Glomerular visceral epithelial cell (primary cell): ENCODE data around the gene GMDS.

ENCODE experiments used
- DNase-seq: peaks from one replicate; pipeline ENCODE4 v3.0.0-alpha.2; 2016; ENCODE audit errors: extremely low spot score

Gene GMDS

DNA sequence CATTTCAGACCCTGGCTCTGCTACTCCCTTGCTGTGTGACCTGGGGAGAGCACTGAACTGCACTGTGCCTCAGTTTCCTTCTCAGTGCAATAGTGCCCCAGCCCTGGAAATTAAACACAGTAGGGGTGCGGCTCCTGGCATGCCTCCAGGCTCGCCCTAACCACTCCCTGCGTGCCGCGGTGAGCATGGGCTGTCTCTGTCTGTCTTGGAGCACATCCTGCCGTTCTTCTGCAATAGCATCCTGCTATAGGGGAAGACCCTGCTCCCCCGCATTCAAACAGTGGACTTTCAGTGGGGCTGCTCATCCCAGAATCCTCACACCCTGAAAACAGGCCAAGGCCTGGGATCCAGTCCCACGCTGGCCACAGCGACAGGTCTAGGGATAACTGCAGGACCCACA lies 506.2 kb downstream of the GMDS start:
- DNase-seq = no peak

DNA sequence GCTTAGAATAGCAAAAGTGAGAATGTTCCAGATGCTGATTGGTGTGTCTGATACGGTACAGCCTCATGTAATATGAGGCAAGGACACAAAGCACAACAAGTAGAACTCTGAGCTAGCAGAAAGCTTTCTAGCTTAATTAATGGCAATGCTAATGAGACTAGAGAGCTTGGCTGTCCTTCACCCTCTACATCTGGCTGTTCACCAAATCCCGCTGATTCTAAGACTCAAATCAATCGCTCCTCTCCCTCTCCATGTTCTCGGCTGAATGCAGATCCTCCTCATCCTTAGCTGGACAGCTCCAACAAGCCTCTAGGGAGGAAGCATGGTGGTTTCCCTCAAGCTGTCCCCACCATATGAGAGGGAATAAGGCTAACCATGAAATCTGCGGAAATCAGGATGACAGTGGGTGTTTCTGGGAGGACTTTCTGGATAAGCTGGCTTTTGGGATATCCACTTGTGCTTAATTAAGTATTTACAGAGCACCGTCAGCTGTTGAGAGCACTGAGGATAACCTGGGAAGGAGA lies 506.8 kb downstream of the GMDS start:
- no peak for DNase-seq

DNA sequence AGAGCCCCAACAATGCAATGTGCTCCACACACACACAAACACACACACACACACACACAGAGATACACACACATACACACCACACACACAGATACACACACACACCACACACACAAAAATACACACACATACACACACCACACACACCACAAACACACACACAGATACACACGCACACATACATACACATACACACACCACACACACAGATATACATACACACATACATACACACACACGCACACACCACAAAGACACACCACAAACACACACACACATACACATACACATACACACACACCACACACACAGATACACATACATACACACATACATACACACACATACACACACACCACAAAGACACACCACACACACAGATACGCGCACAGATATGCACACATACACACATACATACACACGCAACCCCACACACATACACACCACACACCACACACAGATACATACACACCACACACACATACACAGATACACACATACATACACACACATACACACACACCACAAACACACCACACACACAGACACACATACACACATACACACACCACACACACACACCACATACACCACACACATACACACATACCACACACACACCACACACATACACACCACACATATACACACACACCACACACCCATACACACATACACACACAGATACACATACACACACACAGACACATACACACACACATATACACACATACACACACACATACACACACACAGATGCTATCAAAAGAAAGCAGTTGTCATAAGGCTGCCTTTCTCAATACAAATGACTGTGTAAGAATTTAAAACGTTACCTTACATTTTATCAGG lies 507.7 kb downstream of the GMDS start:
- no peak for DNase-seq

DNA sequence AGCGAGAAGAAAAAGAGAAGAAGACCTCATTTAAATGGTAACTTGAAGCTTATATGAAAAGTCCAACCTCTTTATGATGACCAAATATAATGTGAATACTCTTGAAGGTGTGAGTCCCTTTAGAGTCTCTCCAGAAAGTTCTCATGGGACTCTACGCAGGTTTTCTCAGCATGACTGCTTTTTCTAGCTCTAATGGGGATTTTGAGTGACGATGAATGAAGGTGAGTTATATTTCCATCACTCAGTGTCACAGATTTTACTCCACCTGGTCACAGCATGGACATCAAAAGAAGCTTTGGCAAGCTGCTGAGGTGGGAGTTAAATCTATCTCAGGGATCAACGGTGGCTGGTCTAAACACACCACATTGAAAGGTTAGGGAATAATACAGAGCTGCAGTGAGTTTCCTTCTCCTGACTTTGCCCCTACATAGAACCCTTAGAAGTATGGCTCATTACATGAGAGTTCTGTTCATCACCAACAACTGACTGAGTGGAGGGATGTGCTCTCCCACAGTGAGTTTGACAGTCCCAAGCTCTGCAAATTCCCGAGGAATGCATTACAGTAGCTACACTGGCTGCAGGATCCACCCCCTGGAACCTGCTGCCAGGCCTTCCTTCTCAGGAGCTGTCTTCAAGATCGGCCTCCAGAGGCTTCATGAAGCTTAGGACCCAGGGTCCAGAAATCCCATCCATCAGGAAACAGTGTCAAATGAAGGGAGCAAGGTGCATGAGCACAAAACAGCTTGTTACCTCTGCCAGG lies 508.9 kb downstream of the GMDS start:
- DNase-seq = no peak

DNA sequence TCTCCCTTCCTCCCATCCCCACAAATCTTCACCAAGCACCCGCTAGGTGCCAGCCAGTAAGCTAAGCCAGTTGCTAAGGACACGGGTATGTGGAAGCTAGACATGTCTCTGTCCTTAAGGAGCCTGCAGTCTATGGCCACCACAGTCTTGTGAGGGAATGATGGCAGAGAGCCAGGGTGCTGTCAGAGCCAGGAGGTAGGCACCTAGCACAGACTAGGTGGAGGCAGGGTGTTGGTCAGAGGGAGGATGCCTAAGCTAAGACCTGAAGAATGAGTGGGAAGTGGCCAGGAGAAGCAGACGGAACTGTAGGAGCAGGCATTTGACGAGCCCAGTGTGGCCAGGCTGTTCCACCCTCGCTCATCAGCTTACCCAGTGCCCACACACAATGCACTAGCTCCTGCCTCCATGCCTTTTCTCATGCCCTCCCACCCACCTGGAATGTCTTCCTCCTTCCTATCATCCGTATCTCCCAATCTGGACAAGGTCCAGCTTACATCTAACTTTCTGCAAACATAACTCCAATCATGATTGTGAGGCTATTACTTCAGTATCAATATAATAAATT lies 510.1 kb downstream of the GMDS start:
- no peak for DNase-seq

DNA sequence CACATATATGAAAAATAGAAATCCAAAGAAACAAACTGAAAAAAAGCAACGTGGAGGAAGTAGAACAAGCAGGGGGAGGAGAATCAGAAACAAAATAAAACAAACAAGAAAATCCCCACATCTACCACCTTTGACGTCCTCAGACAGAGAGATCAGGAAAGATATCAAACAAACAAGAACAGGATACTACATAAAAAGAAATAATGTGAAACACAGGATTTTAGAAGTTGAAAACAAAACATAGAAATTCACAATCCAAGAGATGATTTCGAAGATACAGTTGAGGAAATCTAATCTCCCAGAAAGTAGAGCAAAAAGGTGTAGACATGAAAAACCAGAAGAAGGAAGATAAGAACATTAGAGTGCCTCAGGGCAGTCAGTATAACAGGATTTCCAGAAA lies 514.5 kb downstream of the GMDS start:
- DNase-seq = no peak

DNA sequence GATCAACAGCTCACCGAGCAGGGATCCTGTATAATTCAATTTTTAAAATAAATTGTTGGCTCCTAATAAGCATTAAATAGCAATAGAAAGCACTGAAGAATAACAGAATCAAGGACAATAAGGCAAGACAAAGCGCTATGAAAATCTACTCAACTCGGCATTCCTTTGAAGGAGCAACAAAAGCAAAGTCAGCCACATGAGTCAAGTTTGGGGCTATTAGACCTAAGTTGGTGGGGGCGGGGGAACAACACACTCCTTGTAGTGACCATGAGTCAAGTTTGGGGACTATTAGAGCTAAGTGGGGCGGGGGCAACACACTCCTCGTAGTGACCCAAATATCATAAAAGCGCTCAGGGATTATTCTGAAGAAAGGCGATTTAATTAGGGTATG lies 515.7 kb downstream of the GMDS start:
- DNase-seq = no peak

DNA sequence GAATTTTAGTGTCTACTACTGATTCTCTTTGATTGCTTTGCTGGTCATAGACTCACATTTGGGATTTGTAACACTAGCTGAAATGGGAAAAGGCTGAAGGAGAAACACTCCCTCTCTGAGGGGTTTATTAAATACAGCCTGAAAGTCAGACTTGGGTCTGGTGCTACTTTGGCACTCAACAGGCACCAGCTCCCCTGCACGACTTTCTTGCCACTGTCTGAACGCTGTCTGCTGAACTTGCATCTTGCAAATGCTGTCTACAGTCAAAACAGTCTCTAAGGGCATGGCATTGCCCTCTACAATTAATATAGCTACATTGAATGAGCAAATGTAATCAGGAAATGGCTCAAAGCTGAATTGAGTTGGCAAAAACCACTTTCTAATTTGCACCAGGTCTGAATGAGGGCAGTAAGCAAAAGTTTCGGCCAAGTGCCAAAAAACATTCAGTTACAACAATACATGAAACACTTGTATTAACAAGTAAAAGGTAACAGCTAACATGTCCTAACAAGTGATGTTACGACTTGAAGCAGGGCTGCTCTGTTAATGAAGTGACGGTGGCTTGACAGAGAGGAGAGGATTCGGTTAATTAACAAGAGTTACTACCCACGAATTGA lies 516.2 kb downstream of the GMDS start:
- DNase-seq = no peak

DNA sequence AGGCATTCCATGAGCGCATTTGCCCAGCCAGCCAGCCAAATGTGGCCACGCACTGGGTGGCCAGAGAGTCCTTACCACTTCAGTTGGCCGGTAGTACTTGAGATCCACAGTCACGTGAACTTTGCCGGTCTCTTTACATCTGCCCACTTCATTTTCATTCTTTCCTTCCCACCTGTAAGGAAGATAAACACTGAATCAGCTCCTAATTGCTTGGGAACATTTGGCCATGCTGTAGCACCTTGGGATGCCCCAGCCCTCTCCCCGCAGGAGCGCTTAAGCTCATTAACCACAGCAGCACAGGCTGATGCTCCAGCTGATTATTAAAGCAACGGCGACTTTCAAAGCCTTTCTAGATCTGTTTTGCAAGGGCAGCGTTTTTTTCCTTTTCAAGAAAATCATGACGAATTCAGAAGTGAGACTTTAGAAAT lies 519.0 kb downstream of the GMDS start:
- no peak for DNase-seq

DNA sequence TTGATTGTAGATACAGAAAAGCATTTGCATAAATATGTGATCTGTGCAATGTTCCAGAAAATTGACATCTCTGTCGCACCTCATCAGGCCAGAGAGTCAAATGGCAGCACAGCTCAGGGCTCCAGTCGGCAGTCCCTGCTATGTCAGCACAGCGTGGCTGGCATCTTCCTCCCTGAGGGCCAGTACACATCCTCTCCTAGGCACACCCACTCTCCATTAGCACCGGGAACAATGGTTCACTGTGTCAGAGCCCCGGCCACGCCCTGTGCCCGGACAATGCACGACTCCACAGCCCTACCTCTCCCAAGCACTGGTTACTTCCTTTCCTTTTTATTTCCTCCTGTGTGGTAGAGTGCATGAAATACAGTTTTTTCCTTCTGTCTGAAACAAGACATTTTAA lies 520.8 kb downstream of the GMDS start:
- no peak for DNase-seq

DNA sequence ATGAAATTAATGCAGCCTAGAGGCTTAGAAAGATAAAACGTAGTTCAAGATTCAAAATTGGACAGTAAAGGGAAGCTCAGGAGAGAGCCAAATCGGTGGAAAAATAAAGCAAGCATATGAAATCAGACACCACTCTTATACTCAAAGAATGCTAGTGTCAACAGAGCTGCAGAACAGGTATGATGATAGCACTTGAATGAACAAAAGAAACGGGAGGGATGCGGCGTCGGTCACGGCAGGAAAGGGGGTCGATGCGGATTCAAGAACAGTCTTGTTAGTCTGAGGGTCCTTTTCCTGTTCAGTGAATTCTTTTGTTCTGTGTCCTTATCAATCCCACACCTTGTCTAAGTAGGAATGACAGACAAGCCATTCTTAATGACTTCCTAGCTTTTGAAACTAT lies 521.3 kb downstream of the GMDS start:
- DNase-seq = no peak

DNA sequence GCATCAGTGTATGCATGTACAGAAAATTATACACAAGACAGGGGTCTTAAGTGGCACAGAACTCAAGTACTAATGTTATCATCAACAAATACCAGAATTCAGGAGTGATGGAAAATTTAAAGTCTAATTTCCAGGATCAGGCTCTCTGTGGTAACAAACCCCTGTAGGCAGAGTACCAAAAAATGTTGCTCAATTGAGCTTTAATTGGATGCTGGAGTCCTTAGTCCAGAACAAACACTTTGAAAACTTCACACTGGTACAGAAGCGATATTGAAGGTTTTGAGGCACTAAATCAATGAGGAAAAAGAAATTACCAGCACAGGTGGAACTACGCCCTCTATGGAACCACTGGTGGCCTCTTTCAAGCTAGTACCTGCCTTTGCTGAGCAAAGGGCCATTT lies 522.6 kb downstream of the GMDS start:
- DNase-seq = no peak

DNA sequence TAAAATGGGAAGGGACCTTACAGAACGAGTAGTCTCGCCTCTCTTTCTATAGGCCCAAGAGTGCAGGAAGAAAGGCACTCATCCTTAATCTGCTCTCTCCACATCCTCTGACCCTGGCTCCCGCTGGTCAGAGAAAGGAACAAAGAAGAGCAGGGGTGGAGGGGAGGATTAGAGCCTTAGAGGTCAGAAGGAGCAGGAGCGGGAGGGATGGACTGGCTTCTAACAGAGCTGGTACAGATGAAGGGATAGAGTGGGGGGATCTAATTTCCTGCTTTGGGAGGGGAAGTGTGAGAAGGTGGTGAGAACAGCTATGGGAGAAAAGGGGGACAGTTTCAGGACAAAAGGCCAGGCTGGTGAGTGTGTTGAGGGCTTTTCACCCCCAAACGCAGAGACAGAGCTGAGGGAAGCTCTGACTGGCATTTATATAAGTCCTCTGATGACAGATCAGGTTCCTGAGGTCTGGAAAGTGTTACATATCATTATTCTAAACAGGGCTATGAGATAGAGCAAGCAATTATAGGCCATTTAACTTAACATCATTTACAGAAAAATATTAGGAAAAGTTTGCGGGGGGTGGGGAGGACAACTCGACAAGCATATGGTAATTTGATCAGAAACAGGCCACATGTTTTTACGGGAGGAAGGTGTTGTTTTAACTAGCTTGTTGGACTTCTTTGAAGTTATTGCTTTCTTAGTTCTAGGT lies 524.6 kb downstream of the GMDS start:
- no peak for DNase-seq

DNA sequence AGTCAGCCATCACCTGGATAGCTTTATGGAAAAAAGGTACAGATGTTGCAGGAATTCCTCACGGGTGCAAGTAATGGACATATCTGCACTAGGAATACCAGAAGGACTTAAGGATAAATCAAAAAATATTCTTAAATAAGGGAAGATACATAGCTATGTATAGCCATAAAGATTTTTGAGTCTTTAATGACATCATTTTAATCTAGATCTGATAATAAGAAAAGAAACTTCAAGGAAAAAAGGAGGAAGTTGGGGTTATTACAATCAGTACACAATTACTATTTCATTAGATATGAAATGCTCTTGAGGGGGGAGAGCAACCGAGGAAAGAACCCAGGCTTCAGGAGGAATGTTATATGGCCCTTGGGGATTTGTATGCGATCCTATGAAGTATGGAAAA lies 525.5 kb downstream of the GMDS start:
- DNase-seq = no peak

DNA sequence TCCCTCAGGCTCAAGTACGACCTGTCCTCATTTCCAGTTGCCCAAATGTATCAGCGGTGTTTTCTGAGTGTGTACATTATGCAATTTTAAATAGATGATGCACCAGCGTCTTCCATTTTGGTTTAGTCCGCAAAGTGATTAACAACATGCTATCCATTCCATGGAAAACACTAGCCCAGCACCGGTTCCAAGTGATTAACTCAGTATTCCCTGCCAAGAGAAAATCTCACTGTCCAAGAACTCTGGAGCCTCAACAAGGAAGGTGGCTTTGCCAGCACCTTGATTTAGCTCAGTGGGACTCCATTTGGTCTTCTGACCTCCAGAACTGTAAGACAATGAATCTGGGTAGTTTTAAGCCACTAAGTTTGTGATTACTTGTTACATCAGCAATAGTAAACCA lies 528.5 kb downstream of the GMDS start:
- no peak for DNase-seq

DNA sequence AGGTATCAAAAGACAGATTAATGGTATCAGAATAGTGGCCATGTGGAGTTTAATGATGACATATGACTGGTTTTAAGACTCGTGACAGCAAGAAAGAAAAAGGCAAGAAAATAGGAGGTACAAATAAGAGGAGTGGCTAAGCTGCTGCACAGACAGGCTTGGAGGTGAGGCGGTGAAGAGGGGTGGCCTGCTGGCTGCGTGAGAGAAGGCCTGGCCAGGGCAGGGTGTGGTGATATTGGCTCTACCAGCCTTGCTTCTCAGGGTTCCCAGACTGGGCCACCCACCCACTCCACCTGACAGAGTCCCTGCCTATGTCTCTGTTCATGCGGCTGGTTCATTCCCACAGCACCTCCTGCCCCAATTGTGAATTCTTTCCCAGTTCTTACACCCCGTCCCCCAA lies 529.0 kb downstream of the GMDS start:
- no peak for DNase-seq

DNA sequence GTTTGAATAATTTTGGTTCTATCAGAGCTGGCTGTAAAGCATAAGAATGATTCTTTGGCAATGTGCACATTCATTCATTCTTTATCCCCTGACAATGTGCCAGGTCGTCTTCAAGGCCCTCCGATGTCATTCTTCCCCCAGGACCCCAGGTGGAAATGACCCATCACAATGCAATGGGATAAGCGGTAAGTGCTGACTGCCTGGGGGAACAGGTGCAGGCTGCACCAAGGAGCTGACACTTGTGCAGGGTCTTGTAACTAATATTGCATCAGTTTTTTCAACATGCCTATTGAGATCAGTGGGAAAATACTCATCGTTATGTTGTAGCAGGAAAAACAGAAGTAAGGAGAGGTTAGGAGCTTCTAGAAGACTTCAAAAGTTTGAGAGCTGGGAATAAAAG lies 530.1 kb downstream of the GMDS start:
- no peak for DNase-seq

DNA sequence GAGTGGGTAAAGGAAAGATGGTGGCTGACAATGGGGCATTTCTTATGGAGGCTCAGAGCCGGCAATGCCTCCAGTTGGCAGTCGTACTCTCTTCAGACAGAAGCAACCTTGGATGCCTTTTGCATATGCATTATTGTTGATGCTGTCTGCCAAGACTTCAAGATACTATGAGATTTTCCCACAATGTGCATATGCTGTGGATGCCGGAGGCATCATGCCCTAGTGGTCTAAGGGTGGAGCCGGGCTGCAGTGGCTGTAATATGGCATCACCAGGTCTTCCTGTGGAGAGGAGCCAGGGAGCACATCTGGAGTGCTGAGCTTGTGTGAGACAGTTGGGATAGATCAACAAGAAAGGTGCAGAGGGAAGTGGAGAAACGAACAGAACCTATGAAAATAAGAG lies 530.8 kb downstream of the GMDS start:
- DNase-seq = no peak

DNA sequence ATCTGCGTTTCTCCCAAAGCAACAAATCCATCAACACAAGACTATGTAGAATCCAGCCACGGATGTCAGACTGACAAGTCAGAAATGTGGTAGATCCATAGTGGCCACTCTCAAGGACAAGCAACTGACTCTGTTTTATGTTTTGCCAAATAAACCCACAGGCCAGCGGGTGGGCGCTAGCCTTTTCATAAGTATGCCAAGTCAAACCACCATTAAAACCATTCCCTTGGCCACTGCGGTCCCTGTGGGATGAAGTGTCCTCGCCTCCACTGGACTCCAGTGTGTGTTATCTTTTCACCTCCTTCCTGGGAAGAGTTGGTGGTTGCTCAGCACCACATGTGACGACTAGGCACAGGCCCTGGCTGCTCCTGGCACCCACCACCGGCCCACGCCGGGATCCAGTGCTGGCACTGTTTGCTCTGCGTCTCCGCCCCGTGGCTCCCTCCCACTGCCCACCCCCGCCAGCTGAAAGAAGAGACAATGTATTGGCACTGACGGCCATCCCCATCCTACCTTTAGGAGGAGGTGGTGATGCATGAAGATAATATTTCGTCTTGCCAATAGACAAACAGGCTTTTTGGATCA lies 532.3 kb downstream of the GMDS start:
- DNase-seq = no peak

DNA sequence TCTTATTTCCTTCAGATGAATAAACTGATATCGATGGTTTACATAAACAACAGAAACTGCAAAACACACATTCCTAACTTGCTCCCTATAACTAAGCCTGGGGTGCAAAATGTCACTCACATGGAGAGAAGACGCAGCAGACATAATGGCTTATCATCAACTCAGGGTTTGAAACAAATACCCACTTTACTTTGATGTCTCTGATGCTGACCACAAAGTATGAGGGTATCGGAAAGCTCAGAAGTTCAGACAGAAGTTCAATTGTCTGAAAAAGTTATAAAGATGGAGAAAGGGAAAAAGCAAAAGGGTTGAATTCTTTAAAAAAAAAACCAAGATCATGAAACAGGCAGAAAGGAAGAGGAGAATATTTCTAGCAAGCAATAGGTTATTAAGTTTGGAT lies 533.0 kb downstream of the GMDS start:
- no peak for DNase-seq

DNA sequence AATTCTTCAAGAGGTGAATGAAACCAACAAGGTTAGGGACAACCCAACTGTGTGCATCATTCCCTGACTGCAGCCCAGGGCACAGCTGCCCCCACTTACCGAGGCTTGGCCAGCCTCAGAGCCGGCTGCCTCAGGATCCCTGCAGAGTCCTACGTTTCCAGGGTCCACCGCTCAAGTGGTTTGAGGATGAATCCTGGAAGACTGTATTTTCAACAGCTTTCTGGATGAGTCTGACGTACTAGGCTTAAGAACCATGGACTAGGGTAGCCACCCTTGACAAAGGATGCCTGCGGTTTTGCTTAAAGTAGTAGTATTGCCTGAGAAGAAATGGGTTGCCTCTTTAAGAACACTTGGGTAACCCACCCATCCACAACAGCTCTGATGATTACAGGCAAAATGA lies 534.3 kb downstream of the GMDS start:
- no peak for DNase-seq
